Astrocyte (in vitro differentiated cells and primary cell): ENCODE results near the gene AADACL2.

Source experiments
- EZH2 ChIP-seq: IDR thresholded peaks from 2 replicates; pipeline ENCODE4 v1.6.1; 2012; ENCODE audit warnings: mild to moderate bottlenecking, low read length, inconsistent platforms; ENCODE audit not compliant: insufficient read depth
- TF ChIP-seq, protein P1 (sequence below): IDR thresholded peaks from 2 replicates; pipeline ENCODE4 v1.5.1; 2011; ENCODE audit warnings: low read depth, mild to moderate bottlenecking, inconsistent platforms, low read length, moderate library complexity; ENCODE audit not compliant: insufficient read depth

DNA sequence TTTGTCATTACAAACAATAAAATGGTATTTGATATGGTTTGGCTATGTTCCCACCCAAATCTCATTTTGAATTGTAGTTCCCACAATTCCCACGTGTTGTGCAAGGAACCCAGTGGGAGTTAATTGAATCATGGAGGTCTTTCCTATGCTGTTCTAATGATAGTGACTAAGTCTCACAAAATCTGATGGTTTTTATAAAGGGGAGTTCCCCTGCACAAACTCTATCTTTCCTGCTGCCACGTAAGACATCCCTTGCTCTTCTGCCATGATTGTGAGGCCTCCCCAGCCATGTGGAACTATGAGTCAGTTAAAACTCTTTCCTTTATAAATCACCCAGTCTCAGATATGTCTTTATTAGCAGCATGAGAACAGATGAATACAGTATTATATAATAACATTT is 64.7 kb downstream of the AADACL2 start:
- TF ChIP-seq, protein P1, sequence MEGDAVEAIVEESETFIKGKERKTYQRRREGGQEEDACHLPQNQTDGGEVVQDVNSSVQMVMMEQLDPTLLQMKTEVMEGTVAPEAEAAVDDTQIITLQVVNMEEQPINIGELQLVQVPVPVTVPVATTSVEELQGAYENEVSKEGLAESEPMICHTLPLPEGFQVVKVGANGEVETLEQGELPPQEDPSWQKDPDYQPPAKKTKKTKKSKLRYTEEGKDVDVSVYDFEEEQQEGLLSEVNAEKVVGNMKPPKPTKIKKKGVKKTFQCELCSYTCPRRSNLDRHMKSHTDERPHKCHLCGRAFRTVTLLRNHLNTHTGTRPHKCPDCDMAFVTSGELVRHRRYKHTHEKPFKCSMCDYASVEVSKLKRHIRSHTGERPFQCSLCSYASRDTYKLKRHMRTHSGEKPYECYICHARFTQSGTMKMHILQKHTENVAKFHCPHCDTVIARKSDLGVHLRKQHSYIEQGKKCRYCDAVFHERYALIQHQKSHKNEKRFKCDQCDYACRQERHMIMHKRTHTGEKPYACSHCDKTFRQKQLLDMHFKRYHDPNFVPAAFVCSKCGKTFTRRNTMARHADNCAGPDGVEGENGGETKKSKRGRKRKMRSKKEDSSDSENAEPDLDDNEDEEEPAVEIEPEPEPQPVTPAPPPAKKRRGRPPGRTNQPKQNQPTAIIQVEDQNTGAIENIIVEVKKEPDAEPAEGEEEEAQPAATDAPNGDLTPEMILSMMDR, result no peak
- TF ChIP-seq EZH2, result no peak
